HepG2 (cell line): ENCODE data around the gene CHN2. TPM values are rescaled to one million over a fixed set of nuclear protein-coding genes. Genes with fewer than 3 reads are reported as not detected.

ENCODE experiments used
- AHDC1 ChIP-seq: sonication (generic); formaldehyde crosslinking; IDR thresholded peaks from 2 replicates; pipeline ENCODE4 v1.5.1; 2020; ENCODE audit warnings: mild to moderate bottlenecking, missing genetic modification reagents, borderline replicate concordance
- ARID2 ChIP-seq: sonication (generic); formaldehyde crosslinking; IDR thresholded peaks from 2 replicates; pipeline ENCODE4 v1.8.1; 2022; ENCODE audit warnings: mild to moderate bottlenecking, missing genetic modification reagents, borderline replicate concordance
- ATF2 ChIP-seq: sonication (generic); formaldehyde crosslinking; IDR thresholded peaks from 2 replicates; pipeline ENCODE4 v1.4.0; 2020; ENCODE audit warnings: missing genetic modification reagents
- ATF4 ChIP-seq, 2 experiments: fragments of 450-650 bp in 1 of 2; sonication (generic) in 1 of 2; formaldehyde crosslinking; IDR thresholded peaks; 2 replicates each; pipeline versions ENCODE4 v1.5.0 to v1.8.0; 2020 to 2022; ENCODE audit warnings: mild to moderate bottlenecking in 1 of 2, missing genetic modification reagents in 1 of 2
- CENPX ChIP-seq: sonication (generic); formaldehyde crosslinking; IDR thresholded peaks from 2 replicates; pipeline ENCODE4 v1.9.0; 2021; ENCODE audit warnings: mild to moderate bottlenecking, missing genetic modification reagents, moderate library complexity
- ETV5 ChIP-seq: IDR thresholded peaks from 2 replicates; pipeline ENCODE4 v1.6.1; 2018; ENCODE audit warnings: missing biosample characterization, missing genetic modification reagents, inconsistent platforms, borderline replicate concordance
- JUND ChIP-seq: sonication (generic); formaldehyde crosslinking; IDR thresholded peaks from 2 replicates; pipeline ENCODE4 v1.8.0; 2022; ENCODE audit warnings: mild to moderate bottlenecking, missing genetic modification reagents
- MAF1 ChIP-seq: sonication (generic); formaldehyde crosslinking; IDR thresholded peaks from 2 replicates; pipeline ENCODE4 v1.5.0; 2020; ENCODE audit warnings: missing genetic modification reagents, borderline replicate concordance
- NAIF1 ChIP-seq: sonication (generic); formaldehyde crosslinking; IDR thresholded peaks from 2 replicates; pipeline ENCODE4 v1.5.0; 2020; ENCODE audit warnings: mild to moderate bottlenecking, missing genetic modification reagents, borderline replicate concordance
- NFE2L2 ChIP-seq: fragments of 150-350 bp; IDR thresholded peaks from 2 replicates; pipeline ENCODE4 v1.6.1; 2014; ENCODE audit warnings: low read length
- SAP130 ChIP-seq: IDR thresholded peaks from 2 replicates; pipeline ENCODE4 v1.6.1; 2016; ENCODE audit warnings: low read depth
- SNAI1 ChIP-seq: sonication (generic); formaldehyde crosslinking; IDR thresholded peaks from 2 replicates; pipeline ENCODE4 v1.5.0; 2020; ENCODE audit warnings: mild to moderate bottlenecking, missing genetic modification reagents, borderline replicate concordance
- SP140L ChIP-seq: sonication (generic); formaldehyde crosslinking; IDR thresholded peaks from 2 replicates; pipeline ENCODE4 v1.4.0; 2020; ENCODE audit warnings: missing genetic modification reagents, borderline replicate concordance
- TCF7 ChIP-seq: sonication (generic); IDR thresholded peaks from 2 replicates; pipeline ENCODE4 v1.6.1; 2016; ENCODE audit warnings: antibody characterized with exemption, low read depth
- ZBTB2 ChIP-seq: sonication (generic); formaldehyde crosslinking; IDR thresholded peaks from 2 replicates; pipeline ENCODE4 v1.8.0; 2022; ENCODE audit warnings: low read depth, missing genetic modification reagents
- ZNF7 ChIP-seq: IDR thresholded peaks from 2 replicates; pipeline ENCODE4 v1.6.1; 2016; ENCODE audit warnings: missing biosample characterization, missing genetic modification reagents
- ZNF770 ChIP-seq: sonication (generic); formaldehyde crosslinking; IDR thresholded peaks from 2 replicates; pipeline ENCODE4 v1.5.0; 2020; ENCODE audit warnings: mild to moderate bottlenecking, missing genetic modification reagents
- polyA plus RNA-seq, 8 experiments: library from polyadenylated mRNA; depleted of rRNA in 3 of 8; stranded (reverse) in 7 of 8; unstranded in 1 of 8; fragments of >200 nt; fragmentation: Illumina TruSeq in 4 of 8; extraction: Trizol in 4 of 8; gene quantifications; 2 replicates each; pipeline versions ENCODE4 v1.2.1 to v1.2.3, GENCODE V29; 2011 to 2016; ENCODE audit warnings: low read depth in 4 of 8, missing spikeins in 1 of 8, mixed read lengths in 1 of 8; ENCODE audit not compliant: insufficient read depth in 1 of 8
- total RNA-seq, 5 experiments: library from RNA; depleted of rRNA; stranded (reverse); fragments of >200 nt; fragmentation: Illumina TruSeq; extraction: Trizol; gene quantifications; 2 replicates each; pipeline ENCODE4 v1.2.3, GENCODE V29; 2016; ENCODE audit warnings: low read depth in 1 of 5

Gene CHN2
- total and polyA plus RNA-seq, 2 of the 13 experiments (the other 11 are each of a cell fraction or from before 2014, with no cell fraction given), result 23.5 to 30.5 TPM

- TF ChIP-seq SP140L (no peak), SAP130 (CRISPR knock-in tag) (peak; percentile 68; the same call in 1 of the 2 replicates), NFE2L2 (no peak), MAF1 (CRISPR knock-in tag) (no peak), ARID2 (no peak), ZBTB2 (CRISPR knock-in tag) (no peak), ZNF7 (CRISPR knock-in tag) (no peak), TCF7 (peak; percentile 40; the same call in 1 of the 2 replicates), SNAI1 (CRISPR knock-in tag) (no peak), NAIF1 (no peak), ETV5 (CRISPR knock-in tag) (peak; percentile 58; the same call in 1 of the 2 replicates), JUND (0 out of 2 replicates have a peak, but pooled peaks have one; percentile 22), CENPX (no peak), ATF2 (CRISPR knock-in tag) (no peak), ZNF770 (CRISPR knock-in tag) (peak; percentile 65; the same call in 1 of the 2 replicates), ATF4 (CRISPR knock-in tag; IDR thresholded peaks at IDR 0.05) (0 out of 4 replicates have a peak, but pooled peaks of 1 of the 2 experiments have one; percentile 20), AHDC1 (0 out of 2 replicates have a peak, but pooled peaks have one; percentile 25)
Observed at GRCh38 chr7:29207162-29207801, 12.7 kb downstream of the CHN2 start (continued).
